SH-SY5Y (cell line): ENCODE results near the gene CCDC124.

ENCODE experiments used
- GATA2 ChIP-seq: IDR thresholded peaks from 2 replicates; pipeline ENCODE4 v1.6.1; 2011; ENCODE audit warnings: mild to moderate bottlenecking, low read depth, low read length
- GATA3 ChIP-seq: IDR thresholded peaks from 2 replicates; pipeline ENCODE4 v1.6.1; 2011; ENCODE audit warnings: low read depth, mild to moderate bottlenecking, low read length, moderate library complexity

GRCh38 chr19:17954401-17954800 is 21.6 kb downstream of the CCDC124 start:
- no peak for TF ChIP-seq GATA3
- no peak for TF ChIP-seq GATA2
